GM18502 (cell line): ENCODE measurements around the gene CTBP2.

ENCODE experiments used
- ATAC-seq: cut with Tn5 transposase; IDR thresholded peaks from one replicate; pipeline ENCODE4 v1.9.1; 2021; ENCODE audit warnings: mild to moderate bottlenecking; ENCODE audit not compliant: unreplicated experiment, poor library complexity

CTBP2 gene

GRCh38 chr10:125032474-125033020, 127.8 kb downstream of the CTBP2 start:
- ATAC-seq: no peak

- ATAC-seq: no peak
Measured at GRCh38 chr10:125030567-125031197, 129.7 kb downstream of the CTBP2 start.

GRCh38 chr10:125029584-125030242, 130.7 kb downstream of the CTBP2 start:
- no peak for ATAC-seq

- ATAC-seq: no peak
Measured at GRCh38 chr10:125027871-125028869, 132.2 kb downstream of the CTBP2 start.

GRCh38 chr10:125026974-125027735, 133.2 kb downstream of the CTBP2 start:
- no peak for ATAC-seq

- no peak for ATAC-seq
Measured at GRCh38 chr10:125026036-125026931, 134.1 kb downstream of the CTBP2 start.

GRCh38 chr10:125025341-125025740, 135.0 kb downstream of the CTBP2 start:
- no peak for ATAC-seq

- no peak for ATAC-seq
Measured at GRCh38 chr10:125024497-125025234, 135.7 kb downstream of the CTBP2 start.

GRCh38 chr10:125023862-125024496, 136.4 kb downstream of the CTBP2 start:
- no peak for ATAC-seq

GRCh38 chr10:125023255-125023654, 137.1 kb downstream of the CTBP2 start:
- ATAC-seq: no peak

- no peak for ATAC-seq
Measured at GRCh38 chr10:125022671-125023070, 137.7 kb downstream of the CTBP2 start.

- no peak for ATAC-seq
Measured at GRCh38 chr10:125021686-125022344, 138.5 kb downstream of the CTBP2 start.

- ATAC-seq: no peak
Measured at GRCh38 chr10:125020871-125021270, 139.5 kb downstream of the CTBP2 start.

GRCh38 chr10:125020386-125020785, 140.0 kb downstream of the CTBP2 start:
- no peak for ATAC-seq

GRCh38 chr10:125018576-125019143, 141.7 kb downstream of the CTBP2 start:
- ATAC-seq: no peak

GRCh38 chr10:125017547-125018298, 142.6 kb downstream of the CTBP2 start:
- ATAC-seq: no peak
